Astrocyte of the spinal cord (primary cell): ENCODE measurements around the gene EWSR1.
A peak's percentile ranks its signal among the peaks of the same experiment; 100 is the strongest.

Experiments
- DNase-seq: peaks from one replicate; pipeline ENCODE4 v3.0.0; 2011; ENCODE audit warnings: low read depth, low spot score
- H3K4me3 ChIP-seq: 2 replicates; pipeline ENCODE4 v1.5.1; 2011; ENCODE audit warnings: low read depth, mild to moderate bottlenecking, low read length, moderate library complexity
- in situ Hi-C: cut with HindIII; loops from 2 replicates; pipeline ENCODE4 v1.10.0; 2017; ENCODE audit warnings: low sequenced_read_pairs
- TF ChIP-seq, protein P1 (sequence below): IDR thresholded peaks from 2 replicates; pipeline ENCODE4 v1.5.1; 2012; ENCODE audit warnings: low read depth, mild to moderate bottlenecking, low read length, inconsistent platforms

Gene EWSR1

GRCh38 chr22:29319072-29319471, 51.0 kb downstream of the EWSR1 start:
- no peak overlapping the region for H3K4me3 ChIP-seq
- TF ChIP-seq, protein P1, sequence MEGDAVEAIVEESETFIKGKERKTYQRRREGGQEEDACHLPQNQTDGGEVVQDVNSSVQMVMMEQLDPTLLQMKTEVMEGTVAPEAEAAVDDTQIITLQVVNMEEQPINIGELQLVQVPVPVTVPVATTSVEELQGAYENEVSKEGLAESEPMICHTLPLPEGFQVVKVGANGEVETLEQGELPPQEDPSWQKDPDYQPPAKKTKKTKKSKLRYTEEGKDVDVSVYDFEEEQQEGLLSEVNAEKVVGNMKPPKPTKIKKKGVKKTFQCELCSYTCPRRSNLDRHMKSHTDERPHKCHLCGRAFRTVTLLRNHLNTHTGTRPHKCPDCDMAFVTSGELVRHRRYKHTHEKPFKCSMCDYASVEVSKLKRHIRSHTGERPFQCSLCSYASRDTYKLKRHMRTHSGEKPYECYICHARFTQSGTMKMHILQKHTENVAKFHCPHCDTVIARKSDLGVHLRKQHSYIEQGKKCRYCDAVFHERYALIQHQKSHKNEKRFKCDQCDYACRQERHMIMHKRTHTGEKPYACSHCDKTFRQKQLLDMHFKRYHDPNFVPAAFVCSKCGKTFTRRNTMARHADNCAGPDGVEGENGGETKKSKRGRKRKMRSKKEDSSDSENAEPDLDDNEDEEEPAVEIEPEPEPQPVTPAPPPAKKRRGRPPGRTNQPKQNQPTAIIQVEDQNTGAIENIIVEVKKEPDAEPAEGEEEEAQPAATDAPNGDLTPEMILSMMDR = no peak
- in situ Hi-C loops = no loop called here
- no peak for DNase-seq

- TF ChIP-seq, protein P1 = peak; percentile 14
- no peak for DNase-seq
- in situ Hi-C loops = no loop called here
- H3K4me3 ChIP-seq = no peak overlapping the region
Observed at GRCh38 chr22:29320546-29320945, 52.5 kb downstream of the EWSR1 start.

DNA sequence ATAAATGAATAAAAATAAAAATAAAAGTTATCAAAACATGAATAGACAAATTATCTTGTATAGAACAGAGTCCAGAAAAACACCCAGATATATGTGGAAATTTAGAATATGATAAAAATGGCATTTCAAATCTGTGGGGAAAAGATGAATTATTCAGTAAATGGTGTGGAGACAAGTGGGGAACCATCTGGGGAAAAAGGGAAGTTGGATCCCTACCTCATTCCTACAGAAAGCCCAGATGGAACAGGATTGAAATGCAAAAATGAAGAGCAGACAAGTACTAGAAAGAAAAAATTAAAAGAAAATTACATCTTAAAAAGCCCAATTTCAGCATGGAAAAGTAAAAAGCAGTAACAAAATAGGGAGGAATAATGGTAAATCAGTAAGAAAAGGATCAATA, 55.6 kb downstream of the EWSR1 start:
- no peak for DNase-seq
- TF ChIP-seq, protein P1 = no peak
- no peak overlapping the region for H3K4me3 ChIP-seq
- in situ Hi-C loops = no loop called here

DNA sequence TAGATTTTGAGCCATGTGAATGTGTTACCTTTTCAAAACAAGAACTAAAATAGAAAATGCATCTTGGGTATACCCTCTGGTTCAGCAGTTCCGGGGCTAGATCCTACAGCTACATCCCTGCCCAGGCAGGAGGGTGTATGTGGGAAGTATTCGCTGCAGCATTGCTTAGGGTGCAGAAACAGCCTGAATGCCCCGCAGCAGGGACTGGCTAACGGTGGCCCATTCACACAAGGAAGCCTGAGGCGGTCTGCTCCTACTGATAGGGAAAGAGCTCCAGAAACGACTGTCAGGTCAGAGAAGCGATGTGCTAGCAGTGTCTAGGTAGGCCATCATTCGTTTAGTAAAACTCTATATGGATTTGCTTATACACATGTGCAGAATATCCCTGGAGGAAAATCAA, 57.3 kb downstream of the EWSR1 start:
- TF ChIP-seq, protein P1 = no peak
- no peak for DNase-seq
- no peak overlapping the region for H3K4me3 ChIP-seq
- in situ Hi-C loops = no loop called here

DNA sequence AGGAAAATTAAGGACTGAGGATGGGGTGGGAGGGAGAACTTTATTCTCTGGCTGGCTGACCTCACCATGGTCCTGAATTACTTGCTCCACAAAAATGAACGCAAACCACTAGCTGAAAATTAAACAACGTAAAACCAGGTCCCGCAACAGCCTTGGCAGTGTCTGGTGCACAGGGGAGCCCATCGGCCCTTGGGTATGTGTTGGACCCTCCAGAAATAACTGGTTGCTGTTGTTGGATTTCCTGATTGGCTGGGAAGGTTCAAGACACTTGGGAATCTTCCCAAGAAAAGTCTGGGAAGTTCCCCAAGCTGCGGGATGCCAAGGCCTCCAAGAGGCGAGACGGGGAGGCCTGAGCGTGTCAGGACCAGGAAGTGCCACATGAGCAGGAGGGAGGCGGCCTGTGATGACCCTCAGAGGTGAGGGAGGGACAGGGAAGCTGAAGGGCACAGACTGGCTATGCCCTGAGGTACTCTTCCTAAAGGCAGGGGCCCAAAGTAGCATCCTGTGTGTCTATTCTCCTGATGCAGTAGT, 57.8 kb downstream of the EWSR1 start:
- no peak overlapping the region for H3K4me3 ChIP-seq
- in situ Hi-C loops = no loop called here
- TF ChIP-seq, protein P1 = no peak
- no peak for DNase-seq

DNA sequence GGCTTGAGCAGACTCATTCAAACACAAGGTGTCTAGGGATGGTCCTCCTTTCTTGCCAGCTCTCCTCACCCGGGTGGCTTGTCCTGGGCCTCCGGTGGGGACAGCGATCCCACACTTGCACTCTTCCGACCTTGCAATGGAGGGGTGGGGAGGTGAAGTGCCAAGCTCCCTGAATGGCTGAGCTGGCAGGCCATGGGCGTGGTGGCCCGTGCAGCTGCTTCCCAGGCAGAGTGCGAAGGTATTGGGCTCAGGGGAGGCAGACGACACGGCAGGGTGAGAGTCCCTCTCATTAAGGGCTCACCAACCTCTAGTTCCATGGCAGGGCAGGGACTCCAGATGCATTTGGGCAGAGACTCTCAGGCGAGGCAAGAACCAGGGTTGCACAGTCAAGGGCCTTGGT, 58.4 kb downstream of the EWSR1 start:
- DNase-seq = no peak
- TF ChIP-seq, protein P1 = no peak
- H3K4me3 ChIP-seq = no peak overlapping the region
- in situ Hi-C loops = no loop called here
